Measurements from ENCODE around the gene IGF2. TPM values are rescaled to one million over a fixed set of nuclear protein-coding genes. Genes with fewer than 3 reads are reported as not detected.

IGF2 gene
- total RNA-seq, 1 experiment from 2014 or later, result 1.5 TPM

DNA sequence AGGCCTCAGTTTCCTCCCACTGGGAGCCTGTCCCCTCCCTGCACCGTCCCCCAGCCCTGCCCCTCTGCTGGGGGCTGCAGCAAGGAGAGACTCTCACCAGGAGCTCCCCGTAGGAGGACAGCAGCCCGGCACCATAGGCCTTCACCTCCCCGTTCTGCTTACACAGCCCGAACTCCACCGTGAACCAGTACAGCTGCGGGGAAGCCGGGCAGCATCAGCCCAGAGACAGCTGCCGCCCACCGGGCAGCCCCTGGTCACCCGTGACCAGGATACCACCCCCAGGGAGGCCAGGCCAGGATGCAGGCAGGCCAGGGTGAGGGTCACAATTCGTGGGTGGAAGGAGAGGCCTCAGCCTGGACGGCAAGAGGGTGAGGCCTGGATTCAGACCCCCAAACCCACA is 26.4 kb upstream of the IGF2 start (continued):
- TF ChIP-seq, protein P1, sequence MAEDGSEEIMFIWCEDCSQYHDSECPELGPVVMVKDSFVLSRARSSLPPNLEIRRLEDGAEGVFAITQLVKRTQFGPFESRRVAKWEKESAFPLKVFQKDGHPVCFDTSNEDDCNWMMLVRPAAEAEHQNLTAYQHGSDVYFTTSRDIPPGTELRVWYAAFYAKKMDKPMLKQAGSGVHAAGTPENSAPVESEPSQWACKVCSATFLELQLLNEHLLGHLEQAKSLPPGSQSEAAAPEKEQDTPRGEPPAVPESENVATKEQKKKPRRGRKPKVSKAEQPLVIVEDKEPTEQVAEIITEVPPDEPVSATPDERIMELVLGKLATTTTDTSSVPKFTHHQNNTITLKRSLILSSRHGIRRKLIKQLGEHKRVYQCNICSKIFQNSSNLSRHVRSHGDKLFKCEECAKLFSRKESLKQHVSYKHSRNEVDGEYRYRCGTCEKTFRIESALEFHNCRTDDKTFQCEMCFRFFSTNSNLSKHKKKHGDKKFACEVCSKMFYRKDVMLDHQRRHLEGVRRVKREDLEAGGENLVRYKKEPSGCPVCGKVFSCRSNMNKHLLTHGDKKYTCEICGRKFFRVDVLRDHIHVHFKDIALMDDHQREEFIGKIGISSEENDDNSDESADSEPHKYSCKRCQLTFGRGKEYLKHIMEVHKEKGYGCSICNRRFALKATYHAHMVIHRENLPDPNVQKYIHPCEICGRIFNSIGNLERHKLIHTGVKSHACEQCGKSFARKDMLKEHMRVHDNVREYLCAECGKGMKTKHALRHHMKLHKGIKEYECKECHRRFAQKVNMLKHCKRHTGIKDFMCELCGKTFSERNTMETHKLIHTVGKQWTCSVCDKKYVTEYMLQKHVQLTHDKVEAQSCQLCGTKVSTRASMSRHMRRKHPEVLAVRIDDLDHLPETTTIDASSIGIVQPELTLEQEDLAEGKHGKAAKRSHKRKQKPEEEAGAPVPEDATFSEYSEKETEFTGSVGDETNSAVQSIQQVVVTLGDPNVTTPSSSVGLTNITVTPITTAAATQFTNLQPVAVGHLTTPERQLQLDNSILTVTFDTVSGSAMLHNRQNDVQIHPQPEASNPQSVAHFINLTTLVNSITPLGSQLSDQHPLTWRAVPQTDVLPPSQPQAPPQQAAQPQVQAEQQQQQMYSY (CRISPR knock-in tag; IDR thresholded peaks at IDR 0.05), result no peak
- TF ChIP-seq FOXK1 (CRISPR knock-in tag; IDR thresholded peaks at IDR 0.05), result no peak
- TF ChIP-seq ZNF232 (CRISPR knock-in tag; IDR thresholded peaks at IDR 0.05), result no peak
- no peak for TF ChIP-seq CREM (CRISPR knock-in tag; IDR thresholded peaks at IDR 0.05)
- TF ChIP-seq E2F5 (CRISPR knock-in tag; IDR thresholded peaks at IDR 0.05), result no peak
- no peak for TF ChIP-seq ATF1 (CRISPR knock-in tag; IDR thresholded peaks at IDR 0.05)

DNA sequence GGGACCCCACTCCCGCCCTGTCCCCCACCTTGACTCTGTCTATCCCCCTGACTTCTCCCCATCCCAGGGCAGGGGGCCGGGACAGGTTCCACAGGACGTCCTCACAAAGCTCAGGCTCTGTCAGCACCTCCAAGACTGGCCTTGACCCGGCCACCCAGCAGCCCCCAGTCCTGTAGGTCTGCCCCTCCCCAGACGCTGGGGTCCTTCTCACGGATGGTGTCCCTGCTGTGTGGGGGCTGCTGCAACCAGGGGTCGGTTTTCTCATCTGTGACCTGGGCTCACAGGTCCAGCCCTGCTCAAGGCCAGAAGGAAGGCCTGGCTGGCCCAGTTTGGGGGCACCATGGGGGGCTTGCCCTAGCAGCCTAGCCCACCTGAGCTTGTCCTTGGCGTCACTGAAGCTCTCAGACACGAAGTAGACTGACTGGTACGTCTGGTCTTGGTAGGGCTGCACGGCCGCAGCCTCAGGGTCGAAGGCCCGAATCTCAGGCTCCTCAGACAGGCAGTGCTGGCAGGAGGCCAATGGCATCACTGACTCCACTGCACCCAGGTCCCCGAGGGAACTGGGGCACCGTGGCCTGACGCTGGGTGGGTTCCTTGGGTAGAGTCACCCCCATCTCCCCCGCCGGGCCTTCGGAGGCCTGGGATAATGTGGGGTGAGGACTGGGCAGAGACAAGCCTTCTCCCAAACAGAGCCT is 25.8 kb upstream of the IGF2 start:
- H3K4me1 Mint-ChIP-seq, result no peaks in the 10 kb centered on the region

More for the DNA sequence above, 25.8 kb upstream of the IGF2 start:
- no peaks in the 10 kb centered on the region for H3K9me3 Mint-ChIP-seq
- POLR2A ChIA-PET, result no interaction called here
- no peak overlapping the region for H3K4me3 Mint-ChIP-seq
- TF ChIP-seq, protein P2, sequence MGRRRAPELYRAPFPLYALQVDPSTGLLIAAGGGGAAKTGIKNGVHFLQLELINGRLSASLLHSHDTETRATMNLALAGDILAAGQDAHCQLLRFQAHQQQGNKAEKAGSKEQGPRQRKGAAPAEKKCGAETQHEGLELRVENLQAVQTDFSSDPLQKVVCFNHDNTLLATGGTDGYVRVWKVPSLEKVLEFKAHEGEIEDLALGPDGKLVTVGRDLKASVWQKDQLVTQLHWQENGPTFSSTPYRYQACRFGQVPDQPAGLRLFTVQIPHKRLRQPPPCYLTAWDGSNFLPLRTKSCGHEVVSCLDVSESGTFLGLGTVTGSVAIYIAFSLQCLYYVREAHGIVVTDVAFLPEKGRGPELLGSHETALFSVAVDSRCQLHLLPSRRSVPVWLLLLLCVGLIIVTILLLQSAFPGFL (CRISPR knock-in tag; IDR thresholded peaks at IDR 0.05; ENCODE audit: borderline replicate concordance), result no peak
- TF ChIP-seq ZNF138 (CRISPR knock-in tag; conservative IDR thresholded peaks at IDR 0.05) (no peak), NFE2L1 (CRISPR knock-in tag; IDR thresholded peaks at IDR 0.05) (no peak), ZNF512 (CRISPR knock-in tag; IDR thresholded peaks at IDR 0.05; ENCODE audit: borderline replicate concordance) (no peak), GTF2I (CRISPR knock-in tag; conservative IDR thresholded peaks at IDR 0.05) (no peak), ZNF671 (CRISPR knock-in tag; IDR thresholded peaks at IDR 0.05) (no peak), MXD4 (CRISPR knock-in tag; IDR thresholded peaks at IDR 0.05; ENCODE audit: borderline replicate concordance) (no peak), ZNF423 (CRISPR knock-in tag; IDR thresholded peaks at IDR 0.05) (no peak), FOXP1 (CRISPR knock-in tag; IDR thresholded peaks at IDR 0.05; ENCODE audit: borderline replicate concordance) (no peak), JUN (CRISPR knock-in tag; IDR thresholded peaks at IDR 0.05) (no peak), GRHL2 (CRISPR knock-in tag; IDR thresholded peaks at IDR 0.05; ENCODE audit: insufficient replicate concordance, severe bottlenecking) (no peak), CREB1 (CRISPR knock-in tag; IDR thresholded peaks at IDR 0.05) (no peak), KAT7 (CRISPR knock-in tag; IDR thresholded peaks at IDR 0.05; ENCODE audit: borderline replicate concordance) (no peak), ZNF416 (CRISPR knock-in tag; IDR thresholded peaks at IDR 0.05) (no peak)
- TF ChIP-seq, protein P3, sequence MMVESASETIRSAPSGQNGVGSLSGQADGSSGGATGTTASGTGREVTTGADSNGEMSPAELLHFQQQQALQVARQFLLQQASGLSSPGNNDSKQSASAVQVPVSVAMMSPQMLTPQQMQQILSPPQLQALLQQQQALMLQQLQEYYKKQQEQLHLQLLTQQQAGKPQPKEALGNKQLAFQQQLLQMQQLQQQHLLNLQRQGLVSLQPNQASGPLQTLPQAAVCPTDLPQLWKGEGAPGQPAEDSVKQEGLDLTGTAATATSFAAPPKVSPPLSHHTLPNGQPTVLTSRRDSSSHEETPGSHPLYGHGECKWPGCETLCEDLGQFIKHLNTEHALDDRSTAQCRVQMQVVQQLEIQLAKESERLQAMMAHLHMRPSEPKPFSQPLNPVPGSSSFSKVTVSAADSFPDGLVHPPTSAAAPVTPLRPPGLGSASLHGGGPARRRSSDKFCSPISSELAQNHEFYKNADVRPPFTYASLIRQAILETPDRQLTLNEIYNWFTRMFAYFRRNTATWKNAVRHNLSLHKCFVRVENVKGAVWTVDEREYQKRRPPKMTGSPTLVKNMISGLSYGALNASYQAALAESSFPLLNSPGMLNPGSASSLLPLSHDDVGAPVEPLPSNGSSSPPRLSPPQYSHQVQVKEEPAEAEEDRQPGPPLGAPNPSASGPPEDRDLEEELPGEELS (CRISPR knock-in tag; IDR thresholded peaks at IDR 0.05), result no peak
- TF ChIP-seq, protein P4, sequence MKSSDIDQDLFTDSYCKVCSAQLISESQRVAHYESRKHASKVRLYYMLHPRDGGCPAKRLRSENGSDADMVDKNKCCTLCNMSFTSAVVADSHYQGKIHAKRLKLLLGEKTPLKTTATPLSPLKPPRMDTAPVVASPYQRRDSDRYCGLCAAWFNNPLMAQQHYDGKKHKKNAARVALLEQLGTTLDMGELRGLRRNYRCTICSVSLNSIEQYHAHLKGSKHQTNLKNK (CRISPR knock-in tag; IDR thresholded peaks at IDR 0.05), result no peak
- TF ChIP-seq, protein P1 (CRISPR knock-in tag; IDR thresholded peaks at IDR 0.05), result no peak
- CTCF ChIA-PET, result interaction anchor here (1.0 to 3.9 kb wide), 16 partner anchors 9 to 1000 kb away, joined by 3 to 37 read pairs (median 7); partner anchors contain the start of gene OSBPL5
- no peaks in the 10 kb centered on the region for H3K27me3 Mint-ChIP-seq (ENCODE audit: low read depth)
- H3K36me3 Mint-ChIP-seq, result no peaks in the 10 kb centered on the region
- H3K27ac Mint-ChIP-seq, result no peak overlapping the region
- ATAC-seq, result no peak
- no peak for DNase-seq (ENCODE audit: low spot score)
